Measurements from ENCODE around the gene ATP6V0A4. TPM values are rescaled to one million over a fixed set of nuclear protein-coding genes. Genes with fewer than 3 reads are reported as not detected.
"Not testable (repeated sequence)": the region's sequence is repeated elsewhere in the genome, so short reads cannot be mapped to it uniquely, and the experiment has no call there.

Gene ATP6V0A4
- total and polyA plus RNA-seq, 2 experiments from 2014 or later: not detected

- Histone ChIP-seq H3K4me1 (ENCODE audit: low read depth) (no peaks in the 10 kb centered on the region), H3K27ac (no peak overlapping the region), H3K27me3 (no peaks in the 10 kb centered on the region), H3K36me3 (no peaks in the 10 kb centered on the region), H3K4me3 (no peak overlapping the region), H3K9me3 (ENCODE audit: low read depth) (no peaks in the 10 kb centered on the region)
- TF ChIP-seq CTCF (IDR thresholded peaks at IDR 0.05; ENCODE audit: low read depth, low read length): no peak
- no peak for DNase-seq (ENCODE audit: low read depth in 1 of 2, low spot score in 1 of 2)
These were observed 107.5 kb downstream of the ATP6V0A4 start for GRCh38 chr7:138690495-138690894.

GRCh38 chr7:138688037-138688436, 110.0 kb downstream of the ATP6V0A4 start:
- not testable (repeated sequence) for DNase-seq (ENCODE audit: low read depth in 1 of 2, low spot score in 1 of 2); H3K27me3 ChIP-seq; H3K4me3 ChIP-seq; H3K9me3 ChIP-seq (ENCODE audit: low read depth); H3K36me3 ChIP-seq; H3K4me1 ChIP-seq (ENCODE audit: low read depth); H3K27ac ChIP-seq

GRCh38 chr7:138684340-138684739, 113.7 kb downstream of the ATP6V0A4 start:
- Histone ChIP-seq H3K27ac (no peak overlapping the region), H3K4me1 (ENCODE audit: low read depth) (no peaks in the 10 kb centered on the region), H3K9me3 (ENCODE audit: low read depth) (no peaks in the 10 kb centered on the region), H3K4me3 (no peak overlapping the region), H3K27me3 (no peaks in the 10 kb centered on the region), H3K36me3 (no peaks in the 10 kb centered on the region)
- no peak for DNase-seq (ENCODE audit: low read depth in 1 of 2, low spot score in 1 of 2)
- no peak for TF ChIP-seq CTCF (IDR thresholded peaks at IDR 0.05; ENCODE audit: low read depth, low read length)

- Histone ChIP-seq H3K27me3 (no peaks in the 10 kb centered on the region), H3K36me3 (no peaks in the 10 kb centered on the region), H3K4me3 (no peak overlapping the region), H3K4me1 (ENCODE audit: low read depth) (no peaks in the 10 kb centered on the region), H3K9me3 (ENCODE audit: low read depth) (no peaks in the 10 kb centered on the region), H3K27ac (no peak overlapping the region)
- no peak for DNase-seq (ENCODE audit: low read depth in 1 of 2, low spot score in 1 of 2)
- TF ChIP-seq CTCF (IDR thresholded peaks at IDR 0.05; ENCODE audit: low read depth, low read length): no peak
These were observed 118.2 kb downstream of the ATP6V0A4 start for GRCh38 chr7:138679793-138680192.

- no peak for DNase-seq (ENCODE audit: low read depth in 1 of 2, low spot score in 1 of 2)
- Histone ChIP-seq H3K27me3 (no peaks in the 10 kb centered on the region), H3K4me3 (no peak overlapping the region), H3K36me3 (no peaks in the 10 kb centered on the region), H3K4me1 (ENCODE audit: low read depth) (peaks cover 23% of the 10 kb centered on the region), H3K9me3 (ENCODE audit: low read depth) (no peaks in the 10 kb centered on the region), H3K27ac (no peak overlapping the region)
- TF ChIP-seq CTCF (IDR thresholded peaks at IDR 0.05; ENCODE audit: low read depth, low read length): no peak
These were observed 127.4 kb downstream of the ATP6V0A4 start for GRCh38 chr7:138670594-138670993.

GRCh38 chr7:138669364-138669763, 128.6 kb downstream of the ATP6V0A4 start:
- H3K27me3 ChIP-seq: no peaks in the 10 kb centered on the region
- no peak for DNase-seq (ENCODE audit: low read depth in 1 of 2, low spot score in 1 of 2)
- H3K4me3 ChIP-seq: no peak overlapping the region
- no peaks in the 10 kb centered on the region for H3K9me3 ChIP-seq (ENCODE audit: low read depth)
- no peak for TF ChIP-seq CTCF (IDR thresholded peaks at IDR 0.05; ENCODE audit: low read depth, low read length)
- no peaks in the 10 kb centered on the region for H3K36me3 ChIP-seq
- no peak overlapping the region for H3K27ac ChIP-seq
- H3K4me1 ChIP-seq (ENCODE audit: low read depth): peaks cover 30% of the 10 kb centered on the region
